Panc1 (cell line): ENCODE measurements around the gene UBE2G1. TPM values are rescaled to one million over a fixed set of nuclear protein-coding genes. Genes with fewer than 3 reads are reported as not detected.

Source experiments
- ATAC-seq: fragments of 200-7000 bp; cut with Tn5 transposase; 2 replicates; pipeline ENCODE4 v1.9.1; 2020; ENCODE audit warnings: mild to moderate bottlenecking, moderate library complexity
- BruUV-seq: library from RNA; stranded (reverse); fragments of 400-500 nt; replicated peaks from 2 replicates; lab custom pipeline; 2021; lab: Mats Ljungman, UMichigan
- CTCF ChIA-PET: fragments of 300-600 bp; sonication (Branson Sonifier 250); formaldehyde crosslinking; loops from one replicate; lab custom pipeline; 2022; ENCODE audit warnings: antibody characterized with exemption; lab: Charles Lee
- POLR2A ChIA-PET: fragments of 300-600 bp; sonication (Branson Sonifier 250); formaldehyde crosslinking; loops from one replicate; lab custom pipeline; 2022; ENCODE audit warnings: antibody characterized with exemption; lab: Charles Lee
- DNase-seq: peaks from one replicate; pipeline ENCODE4 v3.0.0-alpha.2; 2010; ENCODE audit warnings: low read depth, low spot score
- H3K27ac ChIP-seq: 2 replicates; pipeline ENCODE4 v1.5.1; 2011; ENCODE audit warnings: mild to moderate bottlenecking, low read length, inconsistent platforms
- H3K27me3 ChIP-seq: fragments of 200-500 bp; sonication (Bioruptor generic); 2 replicates; pipeline ENCODE4 v1.6.0; 2014; ENCODE audit warnings: low read length, inconsistent platforms; ENCODE audit not compliant: control insufficient read depth, insufficient read depth
- H3K36me3 ChIP-seq: fragments of 200-500 bp; sonication (Bioruptor generic); 2 replicates; pipeline ENCODE4 v1.5.1; 2014; ENCODE audit warnings: inconsistent platforms, mild to moderate bottlenecking, low read length, moderate library complexity; ENCODE audit not compliant: control insufficient read depth, insufficient read depth
- H3K4me1 ChIP-seq: 2 replicates; pipeline ENCODE4 v1.5.1; 2011; ENCODE audit warnings: inconsistent platforms, mild to moderate bottlenecking, low read length, moderate library complexity; ENCODE audit not compliant: control insufficient read depth, insufficient read depth
- H3K4me3 ChIP-seq, 2 experiments: 2 replicates each; pipeline ENCODE4 v1.5.1; 2011 to 2012; ENCODE audit warnings: low read depth in 2 of 2, low read length in 2 of 2, mild to moderate bottlenecking in 2 of 2, inconsistent platforms in 1 of 2, moderate library complexity in 1 of 2
- H3K9me3 ChIP-seq: fragments of 200-500 bp; sonication (Bioruptor generic); 2 replicates; pipeline ENCODE4 v1.5.1; 2014; ENCODE audit warnings: low read depth, mild to moderate bottlenecking, inconsistent platforms, low read length, moderate library complexity; ENCODE audit not compliant: control insufficient read depth, insufficient read depth
- POLR2AphosphoS5 ChIP-seq: IDR thresholded peaks from 2 replicates; pipeline ENCODE4 v1.6.1; 2012; ENCODE audit warnings: mild to moderate bottlenecking, low read depth, low read length, moderate library complexity
- SIN3A ChIP-seq: IDR thresholded peaks from 2 replicates; pipeline ENCODE4 v1.6.1; 2012; ENCODE audit warnings: low read depth, mild to moderate bottlenecking, low read length, moderate library complexity, borderline replicate concordance; ENCODE audit not compliant: insufficient read depth
- TCF7L2 ChIP-seq: IDR thresholded peaks from 2 replicates; pipeline ENCODE4 v1.6.1; 2011; ENCODE audit warnings: mild to moderate bottlenecking, low read depth, low read length, inconsistent platforms
- in situ Hi-C: cut with HindIII; loops from 2 replicates; pipeline ENCODE4 v1.10.0; 2016; ENCODE audit warnings: low sequenced_read_pairs, low pct_unique_long_range_greater_than_20kb
- intact Hi-C: fragments of 100-400 bp; cut with micrococcal nuclease; formaldehyde crosslinking; loops from one replicate; pipeline ENCODE4 v1.10.0; 2022; ENCODE audit not compliant: unreplicated experiment
- total RNA-seq: library from RNA; stranded (reverse); gene quantifications from one replicate; pipeline ENCODE4 v1.2.1, GENCODE V29; 2021; ENCODE audit not compliant: unreplicated experiment
- TF ChIP-seq, protein P1 (sequence below): fragments of 450-650 bp; IDR thresholded peaks from 2 replicates; pipeline ENCODE4 v1.5.1; 2017; ENCODE audit warnings: mild to moderate bottlenecking
- TF ChIP-seq, protein P2 (sequence below), 2 experiments: IDR thresholded peaks; 2 replicates each; pipeline ENCODE4 v1.6.1; 2011 to 2012; ENCODE audit warnings: low read depth in 2 of 2, control low read depth in 1 of 2, low read length in 1 of 2, mild to moderate bottlenecking in 1 of 2, moderate library complexity in 1 of 2; ENCODE audit not compliant: insufficient read depth in 1 of 2

The UBE2G1 gene
- total RNA-seq, 1 experiment from 2014 or later, result 119 TPM

DNA sequence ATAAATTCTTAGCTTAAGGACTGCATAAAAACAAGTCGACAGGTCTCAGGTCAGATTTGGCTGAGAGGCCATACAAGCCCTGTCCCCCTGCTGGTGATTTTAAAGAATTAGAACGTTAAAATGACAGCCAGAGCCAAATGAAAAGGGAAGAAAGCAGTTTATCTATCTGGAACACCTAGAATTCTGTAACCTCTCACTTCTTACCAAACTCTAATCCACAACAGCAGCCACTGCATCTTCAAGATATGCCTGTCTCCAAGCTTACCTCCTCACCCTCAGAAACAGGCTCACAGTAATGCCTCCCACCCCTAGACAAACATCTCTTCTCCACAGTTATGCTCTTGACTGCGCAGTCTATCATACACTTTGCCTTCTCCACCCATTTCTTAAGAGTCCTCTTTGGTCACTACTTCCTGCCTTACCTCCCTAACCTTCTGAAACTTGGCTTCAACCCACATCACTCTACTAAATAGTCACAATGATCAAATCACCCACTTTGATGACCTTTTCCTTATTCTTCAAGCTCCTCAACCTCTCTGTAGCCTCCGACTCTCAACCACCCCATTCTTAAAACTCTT lies 116.9 kb downstream of the UBE2G1 start:
- no peak overlapping the region for H3K4me3 ChIP-seq
- no peaks in the 10 kb centered on the region for H3K9me3 ChIP-seq
- CTCF ChIA-PET, result interaction anchor here (0.6 to 1.1 kb wide), 3 partner anchors 14 to 19 kb away, joined by 3 read pairs; no protein-coding TSS in a partner anchor
- TF ChIP-seq, protein P1, sequence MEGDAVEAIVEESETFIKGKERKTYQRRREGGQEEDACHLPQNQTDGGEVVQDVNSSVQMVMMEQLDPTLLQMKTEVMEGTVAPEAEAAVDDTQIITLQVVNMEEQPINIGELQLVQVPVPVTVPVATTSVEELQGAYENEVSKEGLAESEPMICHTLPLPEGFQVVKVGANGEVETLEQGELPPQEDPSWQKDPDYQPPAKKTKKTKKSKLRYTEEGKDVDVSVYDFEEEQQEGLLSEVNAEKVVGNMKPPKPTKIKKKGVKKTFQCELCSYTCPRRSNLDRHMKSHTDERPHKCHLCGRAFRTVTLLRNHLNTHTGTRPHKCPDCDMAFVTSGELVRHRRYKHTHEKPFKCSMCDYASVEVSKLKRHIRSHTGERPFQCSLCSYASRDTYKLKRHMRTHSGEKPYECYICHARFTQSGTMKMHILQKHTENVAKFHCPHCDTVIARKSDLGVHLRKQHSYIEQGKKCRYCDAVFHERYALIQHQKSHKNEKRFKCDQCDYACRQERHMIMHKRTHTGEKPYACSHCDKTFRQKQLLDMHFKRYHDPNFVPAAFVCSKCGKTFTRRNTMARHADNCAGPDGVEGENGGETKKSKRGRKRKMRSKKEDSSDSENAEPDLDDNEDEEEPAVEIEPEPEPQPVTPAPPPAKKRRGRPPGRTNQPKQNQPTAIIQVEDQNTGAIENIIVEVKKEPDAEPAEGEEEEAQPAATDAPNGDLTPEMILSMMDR, result peak; percentile 66
- no peak for TF ChIP-seq TCF7L2
- no peak for DNase-seq
- no peak overlapping the region for H3K27ac ChIP-seq
- H3K36me3 ChIP-seq, result no peaks in the 10 kb centered on the region
- POLR2A ChIA-PET, result no interaction called here
- peak; percentile 58; the same call in 1 of the 2 replicates for ATAC-seq
- no TSS peak for BruUV-seq
- no peaks in the 10 kb centered on the region for H3K27me3 ChIP-seq
- 0 out of 2 replicates have a peak, but pooled peaks cover 4% of the 10 kb centered on the region for H3K4me1 ChIP-seq
- intact Hi-C loops, result no loop called here
- in situ Hi-C loops, result no loop called here

DNA sequence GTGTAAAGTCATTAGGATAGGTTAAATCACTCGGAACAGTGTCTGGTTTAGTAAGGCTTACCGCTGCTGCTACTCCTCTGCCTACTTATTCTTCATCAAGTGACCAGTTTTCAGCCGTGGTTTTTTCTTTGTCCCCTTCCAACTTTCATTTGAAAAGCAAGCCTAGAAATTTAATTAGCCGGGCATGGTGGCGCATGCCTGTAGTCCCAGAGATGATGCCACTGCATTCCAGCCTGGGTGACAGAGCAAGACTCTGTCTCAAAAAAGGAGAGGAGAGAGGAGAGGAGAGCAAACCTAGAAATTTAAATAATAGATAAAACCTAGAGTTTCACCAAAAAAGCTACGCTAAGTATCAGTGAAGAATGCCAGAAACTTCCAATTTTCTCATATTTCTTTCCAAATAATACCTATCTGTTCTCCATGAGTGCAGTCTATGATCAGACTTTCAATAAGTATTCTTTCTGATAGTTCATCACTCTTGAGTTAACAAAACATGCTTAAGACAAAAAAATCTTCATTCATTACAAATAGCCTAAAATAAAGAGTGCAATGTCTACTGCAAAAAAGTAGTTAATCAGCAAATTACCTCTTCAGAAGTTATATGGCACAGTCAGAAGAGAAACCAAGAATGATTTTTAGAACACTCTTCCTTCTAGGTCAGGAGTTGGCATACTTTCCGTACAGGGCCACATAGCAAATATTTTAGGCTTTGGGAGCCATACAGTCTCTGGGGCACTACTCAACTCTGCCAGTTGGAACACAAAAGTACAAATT lies 117.8 kb downstream of the UBE2G1 start:
- BruUV-seq, result no TSS peak
- 0 out of 2 replicates have a peak, but pooled peaks cover 4% of the 10 kb centered on the region for H3K4me1 ChIP-seq
- POLR2A ChIA-PET, result no interaction called here
- H3K4me3 ChIP-seq, result no peak overlapping the region
- CTCF ChIA-PET, result interaction anchor here (0.8 to 1.1 kb wide), 2 partner anchors 13 to 18 kb away, joined by 3 read pairs; no protein-coding TSS in a partner anchor
- TF ChIP-seq, protein P1, result no peak
- TF ChIP-seq POLR2AphosphoS5, result no peak
- no peak for TF ChIP-seq SIN3A
- no peak for TF ChIP-seq TCF7L2
- TF ChIP-seq, protein P2, sequence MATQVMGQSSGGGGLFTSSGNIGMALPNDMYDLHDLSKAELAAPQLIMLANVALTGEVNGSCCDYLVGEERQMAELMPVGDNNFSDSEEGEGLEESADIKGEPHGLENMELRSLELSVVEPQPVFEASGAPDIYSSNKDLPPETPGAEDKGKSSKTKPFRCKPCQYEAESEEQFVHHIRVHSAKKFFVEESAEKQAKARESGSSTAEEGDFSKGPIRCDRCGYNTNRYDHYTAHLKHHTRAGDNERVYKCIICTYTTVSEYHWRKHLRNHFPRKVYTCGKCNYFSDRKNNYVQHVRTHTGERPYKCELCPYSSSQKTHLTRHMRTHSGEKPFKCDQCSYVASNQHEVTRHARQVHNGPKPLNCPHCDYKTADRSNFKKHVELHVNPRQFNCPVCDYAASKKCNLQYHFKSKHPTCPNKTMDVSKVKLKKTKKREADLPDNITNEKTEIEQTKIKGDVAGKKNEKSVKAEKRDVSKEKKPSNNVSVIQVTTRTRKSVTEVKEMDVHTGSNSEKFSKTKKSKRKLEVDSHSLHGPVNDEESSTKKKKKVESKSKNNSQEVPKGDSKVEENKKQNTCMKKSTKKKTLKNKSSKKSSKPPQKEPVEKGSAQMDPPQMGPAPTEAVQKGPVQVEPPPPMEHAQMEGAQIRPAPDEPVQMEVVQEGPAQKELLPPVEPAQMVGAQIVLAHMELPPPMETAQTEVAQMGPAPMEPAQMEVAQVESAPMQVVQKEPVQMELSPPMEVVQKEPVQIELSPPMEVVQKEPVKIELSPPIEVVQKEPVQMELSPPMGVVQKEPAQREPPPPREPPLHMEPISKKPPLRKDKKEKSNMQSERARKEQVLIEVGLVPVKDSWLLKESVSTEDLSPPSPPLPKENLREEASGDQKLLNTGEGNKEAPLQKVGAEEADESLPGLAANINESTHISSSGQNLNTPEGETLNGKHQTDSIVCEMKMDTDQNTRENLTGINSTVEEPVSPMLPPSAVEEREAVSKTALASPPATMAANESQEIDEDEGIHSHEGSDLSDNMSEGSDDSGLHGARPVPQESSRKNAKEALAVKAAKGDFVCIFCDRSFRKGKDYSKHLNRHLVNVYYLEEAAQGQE (IDR thresholded peaks at IDR 0.05; ENCODE audit: insufficient read depth in 1 of 2, low read depth in 2 of 2, low read length in 1 of 2), result no peak
- DNase-seq, result no peak
- in situ Hi-C loops, result no loop called here
- H3K27ac ChIP-seq, result no peak overlapping the region
- H3K36me3 ChIP-seq, result no peaks in the 10 kb centered on the region
- H3K27me3 ChIP-seq, result no peaks in the 10 kb centered on the region
- intact Hi-C loops, result no loop called here
- H3K9me3 ChIP-seq, result no peaks in the 10 kb centered on the region
- ATAC-seq, result no peak
